Gastrocnemius medialis (tissue), 4 donors: ENCODE data around the gene PAEP. TPM values are rescaled to one million over a fixed set of nuclear protein-coding genes. Genes with fewer than 3 reads are reported as not detected.

Experiments
- ATAC-seq, 2 donors: fragments of 150-250 bp; one replicate each; pipeline ENCODE4 v1.9.1; 2016
- DNase-seq, 2 donors: peaks; one replicate each; pipeline ENCODE4 v3.0.0-alpha.2; 2019
- H3K27ac ChIP-seq, 4 donors: fragments of 200-600 bp; sonication (generic); 1 replicate in 1 of 4; 2 replicates in 3 of 4; pipeline ENCODE4 v1.5.1; 2016 to 2018; ENCODE audit warnings: mild to moderate bottlenecking in 2 of 4, moderate library complexity in 1 of 4
- H3K27me3 ChIP-seq, 3 donors: fragments of 200-600 bp; sonication (generic) in 2 of 3; 1 replicate in 1 of 3; 2 replicates in 2 of 3; pipeline versions ENCODE4 v1.5.1 to v1.6.0; 2016 to 2019; ENCODE audit warnings: mild to moderate bottlenecking in 1 of 3, moderate library complexity in 1 of 3
- H3K36me3 ChIP-seq, 2 donors: fragments of 200-600 bp; sonication (generic) in 1 of 2; one replicate each; pipeline ENCODE4 v1.5.1; 2017 to 2018
- H3K4me1 ChIP-seq, 2 donors: fragments of 200-600 bp; sonication (generic) in 1 of 2; one replicate each; pipeline ENCODE4 v1.5.1; 2016 to 2017; ENCODE audit warnings: mild to moderate bottlenecking in 2 of 2
- H3K4me3 ChIP-seq, 4 donors: fragments of 200-600 bp; sonication (generic) in 3 of 4; 1 replicate in 1 of 4; 2 replicates in 3 of 4; pipeline ENCODE4 v1.5.1; 2016 to 2019; ENCODE audit warnings: mild to moderate bottlenecking in 2 of 4
- H3K9me3 ChIP-seq, 3 donors: fragments of 200-600 bp; sonication (generic) in 2 of 3; 1 replicate in 1 of 3; 2 replicates in 2 of 3; pipeline ENCODE4 v1.5.1; 2016 to 2019
- CTCF ChIP-seq, 5 experiments: fragments of 450-650 bp in 3 of 5; fragments of 200-600 bp in 2 of 5; sonication (generic) in 2 of 5; IDR thresholded peaks in 4 of 5; conservative IDR thresholded peaks in 1 of 5; 1 replicate in 4 of 5; 2 replicates in 1 of 5; pipeline ENCODE4 v1.5.1; 2016 to 2019; ENCODE audit warnings: antibody characterized with exemption in 5 of 5, mild to moderate bottlenecking in 3 of 5, moderate library complexity in 3 of 5
- POLR2A ChIP-seq, 2 donors: fragments of 450-650 bp; IDR thresholded peaks; one replicate each; pipeline ENCODE4 v1.6.1; 2017; ENCODE audit warnings: antibody characterized with exemption in 2 of 2, mild to moderate bottlenecking in 2 of 2, moderate library complexity in 2 of 2
- in situ Hi-C, 4 donors: fragments of 200-750 bp; cut with MboI; loops; one replicate each; pipeline versions ENCODE4 v1.15.0 to v1.8.0; 2017; ENCODE audit warnings: low sequenced_read_pairs in 4 of 4
- intact Hi-C: fragments of 100-400 bp; cut with DNase I; formaldehyde crosslinking; loops from one replicate; pipeline ENCODE4 v1.15.1; 2023; ENCODE audit warnings: low total_unique reads
- total RNA-seq, 4 donors: library from RNA; depleted of rRNA; stranded (reverse); fragments of >200 nt; gene quantifications; one replicate each; pipeline versions ENCODE4 v1.1.0 to v1.2.3, GENCODE V29; 2016

The PAEP gene
- total RNA-seq, 4 donors from 2014 or later: not detected

- Histone ChIP-seq H3K36me3 (no peaks in the 10 kb centered on the region), H3K4me3 (no peak overlapping the region), H3K27ac (no peak overlapping the region), H3K27me3 (peaks cover 0 to 2% (median 0%) of the 10 kb centered on the region in 3 donors), H3K9me3 (no peaks in the 10 kb centered on the region), H3K4me1 (no peaks in the 10 kb centered on the region)
- ATAC-seq (no peak), DNase-seq (no peak)
- TF ChIP-seq POLR2A (IDR thresholded peaks at IDR 0.05): no peak
- no peak for TF ChIP-seq CTCF (IDR thresholded peaks at IDR 0.05 in 4 of 5, conservative IDR thresholded peaks at IDR 0.05 in 1 of 5)
- intact Hi-C loops (no loop called here), in situ Hi-C loops (no loop called here)
Measured at GRCh38 chr9:135610290-135611141, 49.0 kb downstream of the PAEP start.

GRCh38 chr9:135611142-135611874 lies 49.8 kb downstream of the PAEP start:
- no peaks in the 10 kb centered on the region for H3K9me3 ChIP-seq
- no peaks in the 10 kb centered on the region for H3K36me3 ChIP-seq
- H3K27ac ChIP-seq: no peak overlapping the region
- no peak overlapping the region for H3K4me3 ChIP-seq
- intact Hi-C loops: no loop called here
- in situ Hi-C loops: no loop called here
- TF ChIP-seq CTCF (IDR thresholded peaks at IDR 0.05 in 4 of 5, conservative IDR thresholded peaks at IDR 0.05 in 1 of 5) (no peak), POLR2A (IDR thresholded peaks at IDR 0.05) (no peak)
- H3K4me1 ChIP-seq: no peaks in the 10 kb centered on the region
- ATAC-seq (no peak), DNase-seq (no peak)
- peaks cover 0 to 2% (median 0%) of the 10 kb centered on the region in 3 donors for H3K27me3 ChIP-seq

DNA sequence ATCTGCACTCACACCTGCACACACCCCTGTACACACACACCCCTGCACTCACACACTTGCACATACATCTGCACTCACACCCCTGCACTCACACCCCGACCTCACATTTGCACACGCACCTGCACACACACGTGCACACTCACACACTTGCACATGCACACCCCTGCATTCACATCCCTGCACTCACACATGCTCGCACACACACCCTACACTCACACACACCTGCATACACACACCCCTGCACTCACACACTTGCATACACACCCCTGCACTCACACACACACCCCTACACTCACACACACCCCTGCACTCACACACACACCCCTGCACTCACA lies 50.3 kb downstream of the PAEP start:
- no peaks in the 10 kb centered on the region for H3K9me3 ChIP-seq
- H3K4me3 ChIP-seq: no peak overlapping the region
- no peak for ATAC-seq
- H3K4me1 ChIP-seq: no peaks in the 10 kb centered on the region
- no peaks in the 10 kb centered on the region for H3K36me3 ChIP-seq
- intact Hi-C loops: no loop called here
- in situ Hi-C loops: no loop called here
- DNase-seq: no peak
- peaks cover 0 to 2% (median 0%) of the 10 kb centered on the region in 3 donors for H3K27me3 ChIP-seq
- H3K27ac ChIP-seq: no peak overlapping the region
- no peak for TF ChIP-seq CTCF (IDR thresholded peaks at IDR 0.05 in 4 of 5, conservative IDR thresholded peaks at IDR 0.05 in 1 of 5)

DNA sequence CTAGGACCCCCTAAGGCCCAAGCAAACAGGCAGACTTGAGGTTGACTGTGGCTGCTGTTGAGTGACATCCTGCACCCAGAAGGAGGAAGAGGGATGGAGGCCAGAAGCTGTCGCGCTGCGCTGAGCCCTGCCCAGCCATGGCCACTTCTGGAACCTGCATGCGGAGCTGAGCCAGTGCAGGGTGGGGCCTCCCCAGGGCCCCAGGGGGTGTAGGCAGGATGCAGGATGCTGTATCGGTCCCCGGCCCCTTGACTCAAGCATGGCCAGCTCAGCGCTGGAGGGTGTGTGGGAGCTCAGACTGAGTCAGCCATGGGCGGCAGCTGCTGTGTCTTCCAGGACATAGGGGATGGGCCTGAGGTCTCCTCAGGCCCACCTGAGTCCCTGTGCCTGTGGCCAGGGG lies 50.9 kb downstream of the PAEP start:
- no peak for DNase-seq
- H3K27ac ChIP-seq: no peak overlapping the region
- H3K4me3 ChIP-seq: no peak overlapping the region
- no peaks in the 10 kb centered on the region for H3K4me1 ChIP-seq
- H3K36me3 ChIP-seq: no peaks in the 10 kb centered on the region
- peaks cover 0 to 2% (median 0%) of the 10 kb centered on the region in 3 donors for H3K27me3 ChIP-seq
- no peak for ATAC-seq
- H3K9me3 ChIP-seq: no peaks in the 10 kb centered on the region
- TF ChIP-seq POLR2A (IDR thresholded peaks at IDR 0.05) (no peak), CTCF (IDR thresholded peaks at IDR 0.05 in 4 of 5, conservative IDR thresholded peaks at IDR 0.05 in 1 of 5) (no peak)
- intact Hi-C loops (no loop called here), in situ Hi-C loops (no loop called here)
